AG04450 (cell line): ENCODE measurements around the gene RFX2. TPM values are rescaled to one million over a fixed set of nuclear protein-coding genes. Genes with fewer than 3 reads are reported as not detected.
"Not testable (repeated sequence)": the region's sequence is repeated elsewhere in the genome, so short reads cannot be mapped to it uniquely, and the experiment has no call there.

Experiments used
- CTCF ChIA-PET: fragments of 300-600, 350-600 bp; formaldehyde crosslinking; extraction: SDS; loops from one replicate; lab custom pipeline; 2022; ENCODE audit warnings: antibody characterized with exemption, inconsistent platforms; lab: Charles Lee
- POLR2A ChIA-PET: fragments of 350-600 bp; formaldehyde crosslinking; extraction: SDS; loops from one replicate; lab custom pipeline; 2021; ENCODE audit warnings: antibody characterized with exemption, inconsistent platforms; lab: Yijun Ruan, JAX
- DNase-seq: peaks from one replicate; pipeline ENCODE4 v3.0.0-alpha.2; 2011; ENCODE audit warnings: low read depth, low spot score
- H3K27ac ChIP-seq: one replicate; pipeline ENCODE4 v1.5.1; 2012; ENCODE audit warnings: low read depth, low read length, control low read depth
- H3K27me3 ChIP-seq: one replicate; pipeline ENCODE4 v1.6.0; 2012; ENCODE audit warnings: low read length; ENCODE audit not compliant: control insufficient read depth, insufficient read depth
- H3K4me3 ChIP-seq: 2 replicates; pipeline ENCODE4 v1.5.1; 2011; ENCODE audit warnings: mild to moderate bottlenecking, low read depth, low read length, control low read depth
- H3K9me3 ChIP-seq: 2 replicates; pipeline ENCODE4 v1.5.1; 2012; ENCODE audit warnings: low read length; ENCODE audit not compliant: control insufficient read depth, insufficient read depth
- polyA plus RNA-seq: library from polyadenylated mRNA; depleted of rRNA; stranded (reverse); fragments of >200 nt; gene quantifications from 2 replicates; pipeline ENCODE4 v1.2.3, GENCODE V29; 2011
- TF ChIP-seq, protein P1 (sequence below): IDR thresholded peaks from 2 replicates; pipeline ENCODE4 v1.5.1; 2011; ENCODE audit warnings: low read depth, low read length, control low read depth, inconsistent platforms

RFX2 gene
- polyA plus RNA-seq, 1 experiment, result 2.9 TPM

DNA sequence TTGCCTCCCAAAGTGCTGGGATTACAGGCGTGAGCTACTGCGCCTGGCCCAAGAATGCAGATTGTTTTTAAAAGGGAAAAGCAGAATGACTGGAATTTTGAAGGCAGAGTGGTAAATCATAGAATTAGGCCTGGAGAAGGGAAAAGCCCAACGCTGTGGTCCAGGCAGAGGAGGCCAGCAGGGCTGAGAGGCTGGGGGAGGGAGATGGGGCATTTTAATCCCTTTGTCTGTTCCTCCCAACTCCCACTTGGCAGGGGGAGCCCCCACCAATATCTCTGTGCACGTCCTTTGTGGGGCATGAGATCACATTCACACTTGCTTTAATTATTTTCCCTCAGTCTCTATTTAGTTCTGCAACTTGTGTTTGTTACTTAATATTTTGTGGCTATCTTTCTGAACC is 77.9 kb downstream of the RFX2 start:
- CTCF ChIA-PET, result interaction anchor here (1.2 to 2.9 kb wide), 3 partner anchors 9 to 228 kb away, joined by 4 to 12 read pairs (median 4); no protein-coding TSS in a partner anchor
- TF ChIP-seq, protein P1, sequence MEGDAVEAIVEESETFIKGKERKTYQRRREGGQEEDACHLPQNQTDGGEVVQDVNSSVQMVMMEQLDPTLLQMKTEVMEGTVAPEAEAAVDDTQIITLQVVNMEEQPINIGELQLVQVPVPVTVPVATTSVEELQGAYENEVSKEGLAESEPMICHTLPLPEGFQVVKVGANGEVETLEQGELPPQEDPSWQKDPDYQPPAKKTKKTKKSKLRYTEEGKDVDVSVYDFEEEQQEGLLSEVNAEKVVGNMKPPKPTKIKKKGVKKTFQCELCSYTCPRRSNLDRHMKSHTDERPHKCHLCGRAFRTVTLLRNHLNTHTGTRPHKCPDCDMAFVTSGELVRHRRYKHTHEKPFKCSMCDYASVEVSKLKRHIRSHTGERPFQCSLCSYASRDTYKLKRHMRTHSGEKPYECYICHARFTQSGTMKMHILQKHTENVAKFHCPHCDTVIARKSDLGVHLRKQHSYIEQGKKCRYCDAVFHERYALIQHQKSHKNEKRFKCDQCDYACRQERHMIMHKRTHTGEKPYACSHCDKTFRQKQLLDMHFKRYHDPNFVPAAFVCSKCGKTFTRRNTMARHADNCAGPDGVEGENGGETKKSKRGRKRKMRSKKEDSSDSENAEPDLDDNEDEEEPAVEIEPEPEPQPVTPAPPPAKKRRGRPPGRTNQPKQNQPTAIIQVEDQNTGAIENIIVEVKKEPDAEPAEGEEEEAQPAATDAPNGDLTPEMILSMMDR, result no peak
- Histone ChIP-seq H3K27ac (no peak overlapping the region), H3K9me3 (no peaks in the 10 kb centered on the region), H3K27me3 (no peaks in the 10 kb centered on the region), H3K4me3 (no peak overlapping the region)
- POLR2A ChIA-PET, result no interaction called here
- no peak for DNase-seq

DNA sequence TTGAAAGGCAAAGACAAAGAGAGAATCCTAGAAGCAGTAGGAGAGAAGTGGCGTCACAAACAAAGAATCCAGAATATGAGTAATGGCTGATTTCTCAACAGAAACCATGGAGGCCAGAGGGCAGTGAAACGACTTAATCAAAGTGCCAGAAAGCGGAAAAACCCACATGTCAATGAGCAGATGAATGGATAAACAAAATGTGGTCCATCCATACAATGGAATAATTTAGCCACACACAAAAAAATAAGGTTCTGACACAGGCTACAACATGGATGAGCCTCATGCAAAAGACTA is 80.1 kb downstream of the RFX2 start:
- Histone ChIP-seq H3K27me3 (peaks cover 2% of the 10 kb centered on the region), H3K27ac (no peak overlapping the region), H3K4me3 (no peak overlapping the region), H3K9me3 (no peaks in the 10 kb centered on the region)
- ChIA-PET POLR2A (no interaction called here), CTCF (no interaction called here)
- TF ChIP-seq, protein P1, result no peak
- DNase-seq, result peak; percentile 36

DNA sequence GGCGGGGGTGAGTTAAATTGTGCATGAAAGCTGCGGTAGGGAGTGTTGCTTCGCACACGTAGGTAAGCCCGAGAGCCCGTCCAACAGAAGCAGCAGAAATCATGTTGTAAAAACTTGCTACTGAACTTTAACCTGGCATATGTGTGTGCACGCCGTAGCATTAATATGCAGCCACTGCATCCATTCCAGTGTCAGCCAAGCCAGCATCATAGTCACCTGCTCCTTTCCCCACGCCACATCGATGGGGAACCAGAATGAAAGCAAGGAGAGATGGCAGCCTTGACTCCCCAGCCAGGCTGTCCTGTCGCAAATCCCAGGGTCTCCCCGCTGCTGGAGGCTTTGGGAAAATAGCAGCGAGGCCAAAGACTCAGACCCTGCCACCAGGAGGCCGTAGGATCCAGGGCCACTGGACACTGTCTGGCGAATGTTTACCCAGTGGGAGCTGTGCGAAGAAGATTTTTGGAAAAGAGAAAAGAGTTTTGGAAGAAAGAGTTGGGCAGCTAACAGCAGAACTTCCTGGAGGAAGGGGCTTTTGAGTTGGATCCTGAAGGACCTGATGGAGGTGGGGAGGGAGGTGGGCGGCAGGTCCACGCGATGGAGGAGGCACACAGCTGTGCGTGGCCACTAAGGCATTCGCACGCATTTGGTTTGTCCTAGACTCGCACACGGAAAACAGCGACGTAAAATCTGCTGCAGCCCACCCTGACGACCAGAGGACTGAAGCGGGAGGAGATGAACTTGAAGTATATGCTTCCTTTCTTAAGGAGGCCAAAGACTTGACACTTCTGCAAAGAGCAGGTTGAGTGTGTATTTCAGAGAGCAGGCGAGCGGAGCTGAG is 83.7 kb downstream of the RFX2 start:
- TF ChIP-seq, protein P1, result no peak
- Histone ChIP-seq H3K9me3 (no peaks in the 10 kb centered on the region; the same call in 1 of the 2 replicates), H3K4me3 (no peak overlapping the region), H3K27me3 (peaks cover 4% of the 10 kb centered on the region), H3K27ac (no peak overlapping the region)
- ChIA-PET CTCF (interaction anchor here (1.5 to 3.3 kb wide), 2 partner anchors 39 to 222 kb away, joined by 4 to 12 read pairs; no protein-coding TSS in a partner anchor), POLR2A (no interaction called here)
- no peak for DNase-seq

DNA sequence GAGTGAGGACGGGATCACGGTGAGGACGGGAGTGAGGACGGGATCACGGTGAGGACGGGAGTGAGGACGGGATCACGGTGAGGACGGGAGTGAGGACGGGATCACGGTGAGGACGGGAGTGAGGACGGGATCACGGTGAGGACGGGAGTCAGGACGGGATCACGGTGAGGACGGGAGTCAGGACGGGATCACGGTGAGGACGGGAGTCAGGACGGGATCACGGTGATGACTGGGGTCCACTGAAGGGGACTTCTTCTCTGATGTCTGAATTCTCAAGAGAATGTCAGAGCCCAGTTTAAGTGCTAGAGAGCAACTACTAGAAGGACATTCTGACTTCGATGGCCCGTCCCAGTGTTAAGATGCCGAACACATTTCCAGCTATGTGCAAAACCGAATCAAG is 85.5 kb downstream of the RFX2 start:
- CTCF ChIA-PET, result interaction anchor here (1.5 kb wide), 1 partner anchor 221 kb away, joined by 4 read pairs; no protein-coding TSS in a partner anchor
- POLR2A ChIA-PET, H3K9me3 ChIP-seq, H3K27me3 ChIP-seq, DNase-seq, H3K4me3 ChIP-seq, H3K27ac ChIP-seq: not testable (repeated sequence)

DNA sequence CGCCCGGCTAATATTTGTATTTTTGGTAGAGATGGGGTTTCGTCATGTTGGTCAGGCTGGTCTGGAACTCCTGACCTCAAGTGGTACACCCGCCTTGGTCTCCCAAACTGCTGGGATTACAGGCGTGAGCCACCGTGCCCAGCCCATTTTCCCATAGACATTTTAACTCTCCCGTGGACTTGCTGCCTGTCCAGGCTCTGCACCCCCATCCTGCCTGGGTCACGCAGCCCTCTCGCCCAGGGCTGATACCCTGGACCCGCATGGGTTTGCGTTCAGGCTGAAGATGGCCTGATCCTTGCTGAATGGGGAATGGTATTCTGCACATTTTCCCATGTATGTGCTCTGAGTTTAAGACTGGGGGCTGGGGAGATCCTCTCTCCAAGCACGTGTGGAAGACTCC is 86.4 kb downstream of the RFX2 start:
- no peak overlapping the region for H3K4me3 ChIP-seq
- ChIA-PET CTCF (interaction anchor here (0.7 to 3.1 kb wide), 5 partner anchors 10 to 220 kb away, joined by 3 to 38 read pairs (median 10); partner anchors contain the start of gene NRTN), POLR2A (no interaction called here)
- H3K27me3 ChIP-seq, result peaks cover 4% of the 10 kb centered on the region
- H3K9me3 ChIP-seq, result no peaks in the 10 kb centered on the region; the same call in 1 of the 2 replicates
- no peak overlapping the region for H3K27ac ChIP-seq
- TF ChIP-seq, protein P1, result no peak
- no peak for DNase-seq
